NCI-H187 (cell line): ENCODE results near the gene ADH4.
A peak's percentile ranks its signal among the peaks of the same experiment; 100 is the strongest.
"Not testable (repeated sequence)": the region's sequence is repeated elsewhere in the genome, so short reads cannot be mapped to it uniquely, and the experiment has no call there.

ENCODE experiments used
- DNase-seq, 2 experiments: peaks; one replicate each; lab custom pipeline; 2025; lab: John Stamatoyannopoulos, UW

ADH4 gene

GRCh38 chr4:99134586-99134985 is 9.5 kb downstream of the ADH4 start:
- DNase-seq: no peak

GRCh38 chr4:99131378-99131777 is 12.7 kb downstream of the ADH4 start:
- DNase-seq: no peak

GRCh38 chr4:99126376-99126775 is 17.7 kb downstream of the ADH4 start:
- DNase-seq: no peak

- DNase-seq: no peak
Observed at GRCh38 chr4:99121008-99121407, 23.1 kb downstream of the ADH4 start.

- no peak for DNase-seq
Observed at GRCh38 chr4:99120501-99120900, 23.6 kb downstream of the ADH4 start.

GRCh38 chr4:99117876-99118693 is 26.0 kb downstream of the ADH4 start:
- no peak for DNase-seq

- DNase-seq: not testable (repeated sequence)
Observed at GRCh38 chr4:99117122-99117841, 26.8 kb downstream of the ADH4 start.

- not testable (repeated sequence) for DNase-seq
Observed at GRCh38 chr4:99109286-99109685, 34.8 kb downstream of the ADH4 start.

GRCh38 chr4:99104153-99104552 is 39.9 kb downstream of the ADH4 start:
- no peak for DNase-seq

- DNase-seq: no peak
Observed at GRCh38 chr4:99103166-99103565, 40.9 kb downstream of the ADH4 start.

GRCh38 chr4:99102634-99103033 is 41.5 kb downstream of the ADH4 start:
- DNase-seq: no peak

GRCh38 chr4:99100876-99101275 is 43.2 kb downstream of the ADH4 start:
- no peak for DNase-seq

- DNase-seq: not testable (repeated sequence)
Observed at GRCh38 chr4:99099814-99100213, 44.3 kb downstream of the ADH4 start.

- DNase-seq: no peak
Observed at GRCh38 chr4:99099311-99099710, 44.8 kb downstream of the ADH4 start.

- DNase-seq: not testable (repeated sequence)
Observed at GRCh38 chr4:99091841-99092240, 52.3 kb downstream of the ADH4 start.

GRCh38 chr4:99091216-99091575 is 52.9 kb downstream of the ADH4 start:
- DNase-seq: no peak

GRCh38 chr4:99090481-99091215 is 53.4 kb downstream of the ADH4 start:
- DNase-seq: no peak

GRCh38 chr4:99088481-99089365 is 55.4 kb downstream of the ADH4 start, which contains the start of gene ADH5:
Gene ADH5 (minus strand): TSS chr4:99088788. CDS start chr4:99088700, 88 bp downstream.
- peak in 1 of 2 experiments; percentile 50 for DNase-seq

- no peak for DNase-seq
Observed at GRCh38 chr4:99088023-99088449, 56.1 kb downstream of the ADH4 start.

GRCh38 chr4:99084595-99084994 is 59.5 kb downstream of the ADH4 start:
- DNase-seq: no peak

- no peak for DNase-seq
Observed at GRCh38 chr4:99082192-99082591, 61.9 kb downstream of the ADH4 start.
